Measurements from ENCODE around the gene ASB18. TPM values are rescaled to one million over a fixed set of nuclear protein-coding genes. Genes with fewer than 3 reads are reported as not detected.

Gene ASB18
- total and polyA plus RNA-seq, 2 of the 4 experiments (the other 2 are of a cell fraction): not detected

- TF ChIP-seq RCOR1 (IDR thresholded peaks at IDR 0.05; ENCODE audit: insufficient replicate concordance, low read length) (no peak), SMC3 (IDR thresholded peaks at IDR 0.05; ENCODE audit: low read depth, low read length) (no peak)
Measured at GRCh38 chr2:236165842-236166795, 98.1 kb downstream of the ASB18 start (continued).
